ENCODE results near the gene CD80.

The CD80 gene

GRCh38 chr3:119506631-119507030 is 52.8 kb downstream of the CD80 start:
- no peak overlapping the region for H3K27ac ChIP-seq
- no peak for TF ChIP-seq CTCF (conservative IDR thresholded peaks at IDR 0.05)

GRCh38 chr3:119500901-119501300 is 58.5 kb downstream of the CD80 start:
- 0 out of 2 replicates have a peak overlapping the region, but pooled peaks have one; percentile 8 for H3K27ac ChIP-seq
- no peak for TF ChIP-seq CTCF (conservative IDR thresholded peaks at IDR 0.05)

- no peak for TF ChIP-seq CTCF (conservative IDR thresholded peaks at IDR 0.05)
- 0 out of 2 replicates have a peak overlapping the region, but pooled peaks have one; percentile 8 for H3K27ac ChIP-seq
Measured at GRCh38 chr3:119500265-119500664, 59.1 kb downstream of the CD80 start.

GRCh38 chr3:119498186-119499011 is 61.0 kb downstream of the CD80 start, which contains the start of gene TIMMDC1:
TIMMDC1 (plus strand) TSS chr3:119498547; CDS start chr3:119498734, 187 bp downstream.
- TF ChIP-seq CTCF (conservative IDR thresholded peaks at IDR 0.05), result no peak
- H3K27ac ChIP-seq, result peak within 1 kb of the TSS; percentile 91

GRCh38 chr3:119497820-119498185 is 61.6 kb downstream of the CD80 start:
- H3K27ac ChIP-seq, result peak overlapping the region; percentile 91
- TF ChIP-seq CTCF (conservative IDR thresholded peaks at IDR 0.05), result no peak

- TF ChIP-seq CTCF (conservative IDR thresholded peaks at IDR 0.05), result no peak
- no peak overlapping the region for H3K27ac ChIP-seq
Measured at GRCh38 chr3:119494597-119494996, 64.8 kb downstream of the CD80 start.

- TF ChIP-seq CTCF (conservative IDR thresholded peaks at IDR 0.05), result no peak
- H3K27ac ChIP-seq, result no peak overlapping the region
Measured at GRCh38 chr3:119492810-119493209, 66.6 kb downstream of the CD80 start.

All from VCaP (cell line).